GM18858 (cell line): ENCODE data around the gene ZFP69.
"Not testable (repeated sequence)": the region's sequence is repeated elsewhere in the genome, so short reads cannot be mapped to it uniquely, and the experiment has no call there.

Experiments used
- ATAC-seq: cut with Tn5 transposase; IDR thresholded peaks from one replicate; pipeline ENCODE4 v1.9.1; 2021; ENCODE audit not compliant: unreplicated experiment

The ZFP69 gene

DNA sequence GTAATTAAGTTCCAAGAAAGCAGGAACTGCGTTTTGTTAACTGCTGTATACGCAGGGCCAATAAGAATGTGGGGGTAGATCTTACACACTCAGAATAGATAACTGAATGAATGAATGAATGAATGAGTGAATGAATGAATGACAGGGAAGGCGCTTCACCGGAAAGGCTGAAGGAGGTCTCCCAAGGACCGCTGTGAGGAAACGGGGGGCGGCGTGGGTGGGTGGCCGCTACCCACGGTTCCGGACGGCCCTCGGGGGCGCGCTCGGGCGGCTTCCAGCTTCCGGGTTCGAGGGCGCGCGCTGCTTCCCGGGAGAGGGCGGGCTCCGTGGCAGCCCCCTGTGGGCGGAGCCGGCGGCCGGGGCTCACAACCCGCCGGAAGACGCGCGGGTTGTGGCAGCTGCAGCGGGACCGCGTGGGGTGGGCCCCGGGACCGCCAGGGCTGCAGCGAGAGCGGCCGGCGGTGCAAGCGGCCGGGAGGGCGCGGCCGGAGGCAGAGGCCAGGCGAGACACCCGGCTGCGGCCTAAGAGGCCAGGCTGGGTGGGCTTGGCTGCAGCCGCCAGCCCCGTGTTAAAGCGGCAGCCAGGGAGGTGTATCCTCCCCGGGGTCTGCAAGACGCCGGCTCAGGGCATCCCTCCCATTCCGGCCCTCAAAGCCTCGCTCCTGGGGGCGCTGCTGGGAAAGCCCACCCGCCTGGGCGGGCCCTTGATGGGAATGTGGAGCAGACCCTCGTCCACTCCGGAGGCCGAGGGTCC lies at the start of gene ZFP69:
Gene ZFP69, plus strand, starts transcription at position 367 of the 754 bp plus-strand sequence. CDS start 2,072 bp downstream, outside the sequence.
- peak; percentile 46 for ATAC-seq

DNA sequence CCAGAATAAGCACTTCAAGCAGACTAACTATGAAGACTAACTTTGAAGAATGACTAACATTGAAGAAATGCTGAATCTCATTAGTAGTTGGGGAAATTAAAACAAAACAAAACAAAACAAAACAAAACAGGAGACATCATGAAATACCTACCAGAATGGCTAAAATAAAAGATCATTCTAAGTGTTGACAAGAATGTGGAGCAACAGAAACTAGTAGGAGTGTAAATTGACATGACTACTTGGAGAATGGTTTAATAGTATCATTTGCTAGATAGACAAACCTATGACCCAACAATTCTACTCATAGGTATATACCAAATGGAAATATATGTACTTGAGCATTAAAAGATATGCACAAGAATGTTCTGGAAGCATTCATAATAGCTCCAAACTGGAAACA lies 45.7 kb upstream of the ZFP69 start:
- ATAC-seq, result no peak

DNA sequence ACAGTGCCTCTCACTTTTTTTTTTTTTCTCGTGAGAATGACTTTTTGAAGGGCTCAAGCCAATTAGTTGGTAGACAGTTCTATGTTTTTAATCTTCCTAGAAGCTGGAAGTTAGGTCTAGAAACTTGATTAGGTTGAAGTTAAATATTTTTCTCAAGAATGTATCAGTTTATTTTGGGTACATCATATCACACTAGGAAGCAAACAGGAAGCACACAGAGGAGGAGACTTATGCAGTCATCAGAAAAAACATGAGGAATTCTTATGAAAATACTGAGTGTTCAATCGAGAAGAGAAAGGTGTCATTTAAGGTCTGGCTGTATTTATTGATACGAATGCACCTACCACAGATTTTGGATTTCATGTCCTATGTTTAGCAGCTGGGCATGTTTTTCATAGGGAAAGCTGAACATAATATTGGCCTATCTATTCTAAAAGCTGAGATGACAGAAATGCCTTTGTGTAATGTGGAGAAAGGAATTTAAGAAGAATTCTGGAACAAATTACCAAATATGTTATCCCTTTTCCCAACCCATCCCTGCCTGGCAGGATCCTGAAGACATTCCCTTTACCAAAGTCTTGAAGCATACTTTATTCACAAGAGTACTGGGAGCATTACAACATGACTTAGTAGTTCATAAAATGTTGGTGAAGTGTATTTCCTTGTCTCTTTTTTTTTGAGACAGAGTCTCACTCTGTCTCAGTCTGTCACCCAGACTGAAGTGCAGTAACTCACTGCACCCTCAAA lies 44.3 kb upstream of the ZFP69 start:
- no peak for ATAC-seq

DNA sequence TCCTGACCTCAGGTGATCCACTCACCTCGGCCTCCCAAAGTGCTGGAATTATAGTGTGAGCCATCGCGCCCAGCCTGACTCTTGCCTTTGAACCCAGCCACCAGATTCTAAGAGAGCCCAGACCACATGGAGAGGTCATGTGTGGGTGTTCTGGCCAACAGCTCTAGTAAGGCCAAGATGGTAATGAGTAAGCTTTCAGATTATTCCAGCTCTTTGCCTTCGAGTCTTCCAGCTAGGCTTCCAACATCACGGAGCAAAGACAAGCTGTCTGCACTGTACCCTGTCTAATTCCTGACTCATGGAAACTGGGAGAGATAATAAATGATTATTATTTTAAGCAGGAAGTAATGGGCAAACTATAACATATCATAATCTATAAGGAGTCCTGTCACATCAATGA lies 41.6 kb upstream of the ZFP69 start:
- ATAC-seq, result no peak

DNA sequence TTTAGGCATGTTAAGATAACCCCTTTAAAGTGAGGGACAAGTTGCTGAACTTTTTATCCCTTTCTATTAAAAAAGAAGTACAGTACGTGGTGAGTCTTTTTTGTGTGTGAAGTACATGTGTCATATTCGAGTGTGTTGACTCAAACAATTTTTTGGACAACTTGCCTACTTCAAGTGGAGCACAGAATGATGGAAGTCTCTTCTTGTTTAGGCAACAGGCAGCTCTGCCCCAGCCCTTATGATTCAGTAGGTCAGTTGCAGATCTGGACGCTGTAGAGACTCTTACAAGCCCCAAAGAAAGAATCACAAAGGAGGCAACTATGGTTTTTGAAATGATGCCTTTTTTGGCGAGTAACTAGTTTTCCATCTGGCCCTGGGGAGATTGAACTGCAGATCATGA lies 41.2 kb upstream of the ZFP69 start:
- ATAC-seq, result no peak

DNA sequence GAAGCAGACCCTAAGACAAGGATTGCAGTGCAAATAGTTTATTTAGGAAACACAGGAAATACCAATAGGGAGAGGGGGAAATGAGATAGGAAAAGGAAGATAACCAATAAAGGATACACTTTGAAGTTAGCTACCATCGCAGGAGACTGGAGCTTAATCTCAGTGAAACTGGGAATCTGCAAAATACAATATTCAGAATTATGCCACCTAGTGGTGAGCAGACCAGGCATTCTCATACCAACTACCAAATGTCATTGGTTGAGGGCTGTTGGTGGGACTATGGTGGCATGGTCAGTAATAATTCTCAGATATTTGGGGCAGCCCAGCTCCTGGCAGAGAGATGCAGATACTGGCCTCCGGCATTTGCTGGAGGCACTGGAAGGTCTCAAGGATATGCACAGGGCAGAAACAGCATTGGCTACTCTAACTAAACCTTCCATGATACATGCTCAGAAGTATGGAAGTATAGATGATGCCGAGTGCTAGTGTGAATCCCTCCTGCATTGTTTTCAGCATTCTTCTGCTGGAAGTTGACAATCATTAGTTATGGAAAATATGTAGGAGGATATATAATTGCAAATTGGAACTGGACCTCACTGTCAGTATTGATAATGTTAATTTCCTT lies 38.6 kb upstream of the ZFP69 start:
- no peak for ATAC-seq

DNA sequence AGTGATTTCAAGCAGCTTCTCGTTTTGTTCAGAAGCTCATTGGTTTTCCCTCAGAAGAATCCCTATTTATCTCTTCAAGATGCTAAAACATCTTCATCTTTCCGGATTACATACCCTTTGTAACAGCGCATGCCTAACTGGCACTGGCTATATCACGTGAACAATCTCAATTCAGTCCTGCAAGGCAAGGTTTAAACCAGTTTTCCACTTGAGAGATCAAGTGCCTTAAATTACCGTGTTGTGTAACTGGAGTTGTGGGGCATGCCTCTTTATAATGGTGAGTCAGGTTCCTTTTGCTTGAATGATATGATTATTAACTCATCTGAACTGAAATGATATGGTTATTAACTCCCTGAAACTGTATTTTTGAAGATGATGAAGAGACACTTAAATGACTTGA lies 37.8 kb upstream of the ZFP69 start:
- ATAC-seq, result no peak

DNA sequence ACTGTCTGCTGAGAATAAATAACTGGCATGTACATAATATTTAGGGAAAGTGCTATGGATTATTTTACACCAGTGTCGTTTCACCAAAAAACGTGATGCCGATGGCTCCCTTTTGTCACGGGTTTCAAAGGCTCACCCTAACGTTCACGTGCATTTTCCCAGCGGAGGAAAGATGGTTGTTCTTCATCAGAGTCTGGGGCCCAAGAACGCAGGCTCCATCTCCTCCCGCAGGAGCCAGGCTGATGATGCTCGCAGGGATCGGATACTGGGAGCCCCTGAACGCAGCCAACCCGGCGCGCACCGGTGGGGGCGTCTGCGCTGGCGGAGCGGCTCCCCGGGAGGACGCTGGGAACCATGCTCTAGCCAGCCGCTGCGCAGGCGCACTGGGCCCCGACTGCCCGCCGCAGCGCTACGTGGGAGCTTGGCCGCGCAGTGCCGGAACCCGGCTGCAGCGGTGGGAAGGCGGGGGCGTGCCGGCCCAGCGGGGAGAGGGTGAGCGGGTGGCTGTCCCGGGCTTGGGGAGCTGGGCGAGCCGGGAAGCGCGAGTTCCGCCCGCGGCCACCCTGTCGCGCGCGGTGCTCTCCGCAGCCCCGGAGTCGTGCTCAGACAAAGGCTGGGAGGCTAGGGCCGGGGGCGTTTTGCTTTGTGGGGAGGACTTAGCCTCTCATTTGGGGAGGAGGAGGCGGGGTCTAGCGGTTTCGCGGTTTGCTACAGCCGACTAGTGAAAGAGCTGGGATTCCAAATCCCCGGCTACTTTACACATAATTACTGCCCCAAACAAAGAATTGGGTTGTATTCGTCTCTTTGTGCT lies 27.2 kb upstream of the ZFP69 start, which contains the start of gene ZFP69B:
Gene ZFP69B, plus strand, starts transcription at position 793 of the 811 bp plus-strand sequence. CDS start 486 bp downstream, outside the sequence.
- ATAC-seq, result peak; percentile 56

DNA sequence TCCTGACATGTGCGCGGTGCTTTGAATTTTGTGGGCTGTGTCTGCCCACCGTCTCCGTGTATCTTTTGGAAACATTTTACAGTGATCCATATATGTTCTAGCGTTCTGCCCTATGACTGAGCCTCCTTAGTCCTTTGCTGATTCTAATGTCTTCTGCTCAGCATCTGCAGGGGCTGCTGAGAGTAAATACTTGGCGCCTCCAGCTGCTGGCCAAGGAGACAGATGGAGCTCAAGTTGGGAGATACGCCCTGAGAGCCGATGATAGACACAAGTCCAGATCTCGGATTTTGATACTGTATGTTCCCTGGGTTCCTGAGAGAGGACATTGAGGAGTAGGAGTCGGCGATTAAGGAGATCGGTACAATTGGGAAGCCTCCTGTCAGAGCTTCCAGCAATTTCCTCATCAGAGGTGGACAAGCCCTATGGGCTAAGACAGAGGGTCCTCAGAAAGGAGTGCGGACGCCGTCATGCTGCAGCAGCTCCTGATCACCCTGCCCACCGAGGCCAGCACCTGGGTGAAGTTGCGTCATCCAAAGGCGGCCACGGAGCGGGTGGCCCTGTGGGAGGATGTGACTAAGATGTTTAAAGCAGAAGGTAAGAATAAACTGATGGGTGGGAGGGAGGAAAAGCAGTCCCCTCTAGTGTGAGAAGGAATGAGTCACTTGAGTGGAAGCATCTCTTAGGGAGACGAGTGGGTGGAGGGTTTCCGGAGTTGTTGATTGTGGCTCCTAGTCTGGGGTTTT lies 26.4 kb upstream of the ZFP69 start:
- ATAC-seq, result peak; percentile 30

DNA sequence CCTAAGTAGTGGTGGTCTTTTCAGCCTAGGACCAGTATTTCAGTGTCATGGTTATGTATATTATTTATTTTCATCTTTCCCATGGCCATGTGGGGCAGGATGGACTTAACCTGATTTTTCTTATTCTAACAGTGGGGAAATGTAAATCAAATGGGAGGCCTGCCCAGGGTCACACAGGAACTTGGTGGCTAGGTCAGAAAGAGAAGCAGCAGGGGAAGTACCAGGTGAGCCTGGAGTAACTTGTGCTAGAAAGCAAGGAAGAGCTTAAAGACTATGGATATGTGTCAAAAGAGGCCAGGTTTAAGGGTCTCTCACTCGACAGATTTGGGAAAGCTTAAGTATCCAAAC lies 25.9 kb upstream of the ZFP69 start:
- no peak for ATAC-seq

DNA sequence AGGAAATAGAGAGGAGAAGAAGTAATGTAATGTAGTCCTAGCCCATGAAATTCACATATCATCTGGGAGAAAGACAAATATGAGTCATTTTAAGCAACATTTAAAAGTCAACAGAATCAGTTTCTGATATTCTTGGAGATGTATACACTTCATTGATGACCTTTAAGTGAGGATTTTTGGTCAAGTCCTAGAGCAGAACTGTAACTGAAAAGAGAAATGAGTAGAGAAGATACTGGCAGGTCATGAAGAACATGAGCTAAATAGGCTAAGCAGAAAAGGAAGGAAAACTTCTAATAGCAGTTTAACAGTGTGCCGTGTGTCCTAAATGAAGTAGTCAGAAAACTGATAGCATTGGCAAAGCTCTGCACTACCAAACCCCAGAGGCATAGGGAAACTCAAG lies 22.2 kb upstream of the ZFP69 start:
- no peak for ATAC-seq

DNA sequence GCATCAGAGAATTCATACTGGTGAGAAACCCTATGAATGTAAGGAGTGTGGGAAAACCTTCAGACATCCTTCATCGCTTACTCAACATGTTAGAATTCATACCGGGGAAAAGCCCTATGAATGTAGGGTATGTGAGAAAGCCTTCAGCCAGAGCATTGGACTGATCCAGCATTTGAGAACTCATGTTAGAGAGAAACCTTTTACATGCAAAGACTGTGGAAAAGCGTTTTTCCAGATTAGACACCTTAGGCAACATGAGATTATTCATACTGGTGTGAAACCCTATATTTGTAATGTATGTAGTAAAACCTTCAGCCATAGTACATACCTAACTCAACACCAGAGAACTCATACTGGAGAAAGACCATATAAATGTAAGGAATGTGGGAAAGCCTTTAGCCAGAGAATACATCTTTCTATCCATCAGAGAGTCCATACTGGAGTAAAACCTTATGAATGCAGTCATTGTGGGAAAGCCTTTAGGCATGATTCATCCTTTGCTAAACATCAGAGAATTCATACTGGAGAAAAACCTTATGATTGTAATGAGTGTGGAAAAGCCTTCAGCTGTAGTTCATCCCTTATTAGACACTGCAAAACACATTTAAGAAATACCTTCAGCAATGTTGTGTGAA lies 14.0 kb upstream of the ZFP69 start:
- ATAC-seq, result no peak

DNA sequence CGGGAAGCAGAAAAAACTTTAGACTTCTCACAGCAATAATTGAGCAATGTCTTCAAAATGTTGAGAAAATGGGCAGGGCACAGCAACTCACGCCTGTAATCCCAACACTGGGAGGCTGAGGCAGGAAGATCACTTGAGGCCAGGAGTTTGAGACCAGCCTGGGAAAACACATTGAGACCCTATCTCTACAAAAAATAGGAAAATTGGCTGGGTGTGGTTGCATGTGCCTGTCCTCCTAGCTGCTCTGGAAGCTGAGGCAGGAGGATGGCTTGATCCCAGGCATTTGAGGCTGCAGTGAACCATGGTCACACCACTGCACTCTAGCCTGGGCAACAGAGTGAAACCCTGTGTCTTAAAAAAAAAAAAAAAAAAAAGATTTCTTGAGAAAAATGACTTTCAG lies 7.8 kb upstream of the ZFP69 start:
- ATAC-seq, result no peak

DNA sequence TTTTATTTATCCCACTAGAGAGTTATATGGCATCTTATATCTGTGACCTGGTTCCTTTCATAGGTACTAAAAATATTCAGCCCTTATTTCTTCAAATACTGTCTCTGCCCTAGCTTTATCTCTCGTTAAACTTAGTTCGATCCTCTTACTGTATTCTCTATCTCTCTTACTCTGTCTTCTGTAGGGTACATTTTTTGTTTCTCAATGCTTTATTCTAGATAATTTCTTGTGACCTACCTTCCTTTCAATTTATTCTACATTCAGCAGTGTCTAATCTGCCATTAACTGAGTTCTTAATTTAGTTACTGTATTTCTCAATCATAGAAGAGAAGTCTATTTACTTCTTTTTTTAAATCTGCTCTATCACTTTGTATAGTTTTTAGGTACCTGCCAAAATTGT lies 1.8 kb upstream of the ZFP69 start:
- ATAC-seq, result no peak

DNA sequence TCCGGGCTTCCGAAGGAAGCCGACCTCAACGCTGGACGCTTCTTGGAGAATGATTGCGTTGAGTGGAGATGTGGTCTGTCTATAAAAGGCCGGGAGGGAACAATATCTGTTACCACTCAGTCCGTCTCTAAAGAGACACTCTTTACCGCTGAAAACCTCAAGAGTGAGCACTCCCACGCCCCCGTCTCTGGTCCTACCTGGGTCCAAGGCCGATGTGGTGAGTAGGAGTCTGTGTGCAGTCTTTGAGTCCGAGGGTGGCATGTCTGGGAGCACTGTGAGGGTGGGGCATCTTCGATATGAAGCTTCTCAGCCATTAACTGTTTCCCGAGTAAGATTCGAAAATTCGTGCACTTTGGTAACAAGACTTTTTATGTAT lies 576 bp downstream of the ZFP69 start:
- no peak for ATAC-seq

DNA sequence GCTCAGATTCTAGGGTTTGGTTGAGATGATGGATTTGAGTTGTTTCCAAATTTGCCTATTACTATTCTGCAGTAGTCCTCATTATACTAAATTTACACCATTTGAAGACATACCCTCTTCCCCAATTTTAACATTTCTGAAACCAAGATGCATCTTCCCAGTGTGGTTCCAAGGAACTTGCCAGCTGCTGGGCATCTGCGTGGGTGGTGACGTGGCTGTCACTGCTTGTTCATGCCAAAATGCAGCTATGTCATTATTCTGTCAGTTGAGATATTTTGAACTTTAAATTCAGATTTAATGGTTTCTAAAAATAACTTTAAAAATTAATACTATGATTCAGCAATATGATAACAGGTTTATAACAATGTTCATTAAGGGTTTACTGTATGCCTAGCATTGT lies 1.2 kb downstream of the ZFP69 start:
- ATAC-seq, result no peak

DNA sequence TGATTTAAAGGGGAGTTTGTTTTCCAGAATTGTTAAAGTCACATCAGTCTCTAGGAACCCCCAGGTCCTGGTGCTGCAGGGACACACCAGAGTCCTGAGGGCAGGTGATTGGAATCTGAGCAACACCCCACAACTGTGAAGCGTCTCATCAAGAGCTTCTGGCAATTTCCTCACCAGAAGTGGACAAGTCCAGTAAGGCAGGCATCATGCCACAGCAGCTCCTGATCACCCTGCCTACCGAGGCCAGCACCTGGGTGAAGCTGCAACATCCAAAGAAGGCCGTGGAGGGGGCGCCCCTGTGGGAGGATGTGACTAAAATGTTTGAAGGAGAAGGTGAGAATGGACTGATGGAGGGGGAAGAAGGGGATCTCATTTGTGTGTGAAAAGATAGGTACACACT lies 2.1 kb downstream of the ZFP69 start:
- no peak for ATAC-seq

DNA sequence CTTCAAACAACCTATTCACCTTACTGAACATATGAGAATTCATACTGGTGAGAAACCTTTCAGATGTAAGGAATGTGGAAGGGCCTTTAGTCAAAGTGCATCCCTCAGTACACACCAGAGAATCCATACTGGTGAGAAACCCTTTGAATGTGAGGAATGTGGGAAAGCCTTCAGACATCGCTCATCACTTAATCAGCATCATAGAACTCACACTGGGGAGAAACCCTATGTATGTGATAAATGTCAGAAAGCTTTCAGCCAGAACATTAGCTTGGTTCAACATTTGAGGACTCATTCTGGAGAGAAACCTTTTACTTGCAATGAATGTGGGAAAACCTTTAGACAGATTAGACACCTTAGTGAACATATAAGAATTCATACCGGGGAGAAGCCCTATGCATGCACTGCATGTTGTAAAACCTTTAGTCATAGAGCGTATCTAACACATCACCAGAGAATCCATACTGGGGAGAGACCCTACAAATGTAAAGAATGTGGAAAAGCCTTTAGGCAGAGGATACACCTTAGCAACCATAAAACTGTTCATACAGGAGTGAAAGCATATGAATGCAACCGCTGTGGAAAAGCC lies 18.3 kb downstream of the ZFP69 start:
- ATAC-seq, result no peak

DNA sequence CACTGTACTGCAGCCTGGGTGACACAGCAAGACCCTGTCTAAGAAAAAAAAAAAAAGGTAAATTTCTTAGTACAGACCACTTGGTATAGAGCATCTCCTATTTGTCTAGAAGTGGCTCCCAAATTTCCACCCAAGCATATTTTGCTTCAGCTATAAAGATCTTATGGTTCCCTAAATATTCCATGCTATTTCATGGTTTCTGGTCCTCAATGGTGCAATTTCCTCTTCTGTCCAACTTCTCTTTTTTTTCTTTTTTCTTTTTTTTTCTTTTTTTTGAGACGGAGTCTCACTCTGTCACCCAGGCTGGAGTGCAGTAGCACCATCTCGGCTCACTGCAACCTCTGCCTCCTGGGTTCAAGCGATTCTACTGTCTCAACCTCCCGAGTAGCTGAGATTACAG lies 25.6 kb downstream of the ZFP69 start:
- not testable (repeated sequence) for ATAC-seq

DNA sequence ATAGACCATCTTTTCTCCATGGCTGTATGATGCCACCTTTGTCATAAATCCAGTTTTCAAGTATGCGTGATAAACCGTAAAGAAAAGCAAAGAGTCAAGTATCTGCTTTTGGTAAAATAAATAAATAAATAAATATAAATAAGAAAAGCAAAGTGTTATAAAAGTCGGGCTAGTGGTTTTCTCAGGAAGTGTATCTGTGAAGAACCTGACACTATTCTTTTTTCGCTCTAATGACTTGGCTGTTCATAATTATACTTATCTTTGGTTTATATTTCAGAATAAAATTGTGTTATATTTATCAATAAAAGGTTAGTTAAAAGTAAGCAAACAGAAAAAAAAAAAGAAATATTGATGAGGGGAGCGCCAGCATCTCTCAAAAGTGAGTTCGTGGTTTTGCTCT lies 30.9 kb downstream of the ZFP69 start:
- no peak for ATAC-seq
